NCI-H187 (cell line): ENCODE results near the gene MPPED2.

ENCODE experiments used
- DNase-seq, 2 experiments: peaks; one replicate each; lab custom pipeline; 2025; lab: John Stamatoyannopoulos, UW

The MPPED2 gene

DNA sequence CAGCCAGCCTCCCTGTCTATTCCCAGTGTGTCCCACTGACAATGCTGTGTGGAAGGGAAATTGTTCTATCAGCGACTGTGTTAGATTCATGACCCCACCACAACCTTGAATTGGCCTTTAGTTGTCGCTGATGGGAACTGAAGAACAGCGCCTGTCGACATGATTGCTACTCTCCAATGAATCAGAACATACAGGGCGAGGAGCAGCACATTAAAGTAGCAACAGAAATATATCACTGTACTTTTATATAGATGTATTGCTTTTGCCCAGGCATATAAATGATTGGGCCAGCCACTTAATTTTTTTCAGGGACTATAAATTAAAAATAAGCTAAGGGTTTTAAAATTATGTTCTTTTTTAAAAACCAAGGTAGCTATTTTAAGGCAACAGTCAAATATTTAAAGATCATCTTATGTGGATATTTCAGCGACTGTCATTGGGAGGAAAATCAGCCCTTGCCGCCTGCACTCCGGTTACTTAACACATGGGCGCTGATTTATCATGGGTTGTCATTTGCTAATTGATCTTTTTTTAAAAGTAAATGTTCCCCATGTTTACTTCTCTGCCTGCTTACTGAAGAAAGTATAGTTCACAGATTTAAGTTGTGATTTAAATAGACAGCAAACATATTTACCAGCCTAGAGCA is 221.2 kb downstream of the MPPED2 start:
- no peak for DNase-seq

- DNase-seq = no peak
These were observed 221.9 kb downstream of the MPPED2 start for GRCh38 chr11:30364139-30364836.

GRCh38 chr11:30360741-30361140 is 225.4 kb downstream of the MPPED2 start:
- DNase-seq = no peak
